HUES48 (cell line): ENCODE results near the gene RMC1.

Source experiments
- H3K27ac ChIP-seq: one replicate; pipeline ENCODE4 v1.7.0; 2013; ENCODE audit warnings: low read depth, low read length, inconsistent platforms
- H3K27me3 ChIP-seq: 2 replicates; pipeline ENCODE4 v1.6.1; 2013; ENCODE audit warnings: mild to moderate bottlenecking, low read length; ENCODE audit not compliant: control insufficient read depth, insufficient read depth
- H3K36me3 ChIP-seq: 2 replicates; pipeline ENCODE4 v1.6.1; 2013; ENCODE audit warnings: low read length; ENCODE audit not compliant: control insufficient read depth, insufficient read depth
- H3K4me1 ChIP-seq: 2 replicates; pipeline ENCODE4 v1.6.1; 2013; ENCODE audit warnings: mild to moderate bottlenecking, low read length; ENCODE audit not compliant: control insufficient read depth, insufficient read depth
- H3K4me3 ChIP-seq: 2 replicates; pipeline ENCODE4 v1.5.1; 2013; ENCODE audit warnings: mild to moderate bottlenecking, low read depth, low read length
- H3K9ac ChIP-seq: 2 replicates; pipeline ENCODE4 v1.6.1; 2013; ENCODE audit warnings: mild to moderate bottlenecking, low read depth, low read length, moderate library complexity
- H3K9me3 ChIP-seq: 2 replicates; pipeline ENCODE4 v1.6.1; 2013; ENCODE audit warnings: low read length; ENCODE audit not compliant: control insufficient read depth, insufficient read depth

Gene RMC1

DNA sequence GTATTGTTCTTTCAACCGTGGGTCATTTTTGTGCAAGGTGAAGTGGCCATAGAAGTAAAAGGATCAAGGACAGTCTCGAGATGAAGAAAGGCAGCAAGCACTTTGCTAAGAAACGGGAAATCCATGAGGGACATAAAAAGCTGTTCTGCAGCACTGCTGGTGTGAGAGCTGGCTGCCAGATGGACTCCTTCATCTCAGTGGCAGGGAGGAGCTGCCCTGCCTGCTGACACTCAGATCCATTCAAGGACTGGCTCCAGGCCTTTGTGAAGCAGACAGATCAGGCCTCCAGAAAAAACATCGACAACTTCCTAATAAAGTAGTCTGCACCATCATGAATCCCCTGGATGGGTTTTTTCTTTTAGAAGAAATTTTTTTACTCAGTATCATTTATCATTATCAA lies 29.5 kb downstream of the RMC1 start:
- Histone ChIP-seq H3K36me3 (peaks cover 97% of the 10 kb centered on the region), H3K9me3 (no peaks in the 10 kb centered on the region), H3K27ac (no peak overlapping the region), H3K9ac (no peak overlapping the region), H3K27me3 (no peaks in the 10 kb centered on the region), H3K4me1 (no peaks in the 10 kb centered on the region), H3K4me3 (no peak overlapping the region)

DNA sequence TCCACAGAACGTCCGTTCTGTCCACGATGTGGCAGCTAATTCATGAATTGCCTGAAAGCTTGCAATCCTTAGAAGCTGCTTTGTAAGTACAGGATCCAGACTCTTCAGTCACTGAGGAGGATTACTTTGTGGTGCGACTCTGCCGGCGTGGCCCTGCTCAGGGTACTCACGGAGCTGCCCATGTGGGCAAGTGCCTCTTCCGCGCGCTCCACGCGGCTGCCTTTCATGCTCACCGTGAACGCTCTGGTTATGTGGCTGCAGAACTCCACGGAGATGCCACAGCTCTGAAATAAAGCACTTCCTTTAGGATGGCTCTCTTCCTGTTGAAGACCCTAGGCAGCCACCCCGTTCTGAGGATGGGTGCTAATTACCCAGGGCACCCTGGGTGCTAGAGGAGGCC lies 31.0 kb downstream of the RMC1 start:
- Histone ChIP-seq H3K27ac (no peak overlapping the region), H3K36me3 (peaks cover 97% of the 10 kb centered on the region), H3K4me3 (no peak overlapping the region), H3K9me3 (no peaks in the 10 kb centered on the region), H3K27me3 (no peaks in the 10 kb centered on the region), H3K4me1 (no peaks in the 10 kb centered on the region), H3K9ac (no peak overlapping the region)

DNA sequence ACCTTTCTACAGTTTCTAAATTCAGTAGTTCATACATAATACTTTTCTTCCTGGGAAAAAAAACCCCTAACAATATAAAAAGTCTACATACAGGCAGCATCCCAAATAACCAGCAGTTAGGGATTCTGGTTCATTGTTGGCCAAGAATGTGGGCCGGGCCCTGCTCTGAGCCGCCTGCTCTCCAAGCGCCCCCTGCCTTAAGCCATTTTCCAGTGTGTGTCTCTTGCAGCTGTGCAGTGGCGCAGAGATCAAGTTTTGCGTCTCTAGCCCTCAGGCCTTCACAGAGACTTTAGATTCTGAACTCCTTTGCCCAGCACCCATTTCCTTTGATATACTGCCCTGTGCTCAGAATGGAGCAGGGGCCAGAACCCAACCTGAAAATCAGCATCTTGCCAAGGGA lies 32.9 kb downstream of the RMC1 start:
- H3K27ac ChIP-seq = no peak overlapping the region
- H3K4me1 ChIP-seq = no peaks in the 10 kb centered on the region
- H3K9me3 ChIP-seq = no peaks in the 10 kb centered on the region
- H3K27me3 ChIP-seq = no peaks in the 10 kb centered on the region
- peaks cover 98% of the 10 kb centered on the region for H3K36me3 ChIP-seq
- H3K4me3 ChIP-seq = no peak overlapping the region
- no peak overlapping the region for H3K9ac ChIP-seq

DNA sequence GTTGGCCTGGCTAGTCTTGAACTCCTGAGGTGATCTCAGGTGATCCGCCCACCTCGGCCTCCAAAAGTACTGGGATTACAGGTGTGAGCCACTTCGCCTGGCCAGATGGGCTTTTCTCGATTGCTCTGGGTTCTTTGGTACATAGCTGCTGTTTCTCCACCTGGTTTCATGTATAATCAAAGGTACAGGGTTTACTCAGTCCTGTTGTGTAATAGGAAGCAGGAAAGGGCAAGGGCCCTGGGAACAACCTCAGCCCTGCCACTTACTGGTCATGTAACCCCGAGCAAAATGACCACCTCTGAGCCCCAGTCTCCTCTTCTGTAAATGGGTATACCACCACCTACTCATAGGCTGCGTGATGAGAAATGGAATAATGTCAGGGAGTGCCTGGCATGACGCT lies 34.0 kb downstream of the RMC1 start:
- Histone ChIP-seq H3K4me1 (no peaks in the 10 kb centered on the region), H3K27ac (no peak overlapping the region), H3K9ac (no peak overlapping the region), H3K27me3 (no peaks in the 10 kb centered on the region), H3K4me3 (no peak overlapping the region), H3K9me3 (no peaks in the 10 kb centered on the region), H3K36me3 (peaks cover 98% of the 10 kb centered on the region)

DNA sequence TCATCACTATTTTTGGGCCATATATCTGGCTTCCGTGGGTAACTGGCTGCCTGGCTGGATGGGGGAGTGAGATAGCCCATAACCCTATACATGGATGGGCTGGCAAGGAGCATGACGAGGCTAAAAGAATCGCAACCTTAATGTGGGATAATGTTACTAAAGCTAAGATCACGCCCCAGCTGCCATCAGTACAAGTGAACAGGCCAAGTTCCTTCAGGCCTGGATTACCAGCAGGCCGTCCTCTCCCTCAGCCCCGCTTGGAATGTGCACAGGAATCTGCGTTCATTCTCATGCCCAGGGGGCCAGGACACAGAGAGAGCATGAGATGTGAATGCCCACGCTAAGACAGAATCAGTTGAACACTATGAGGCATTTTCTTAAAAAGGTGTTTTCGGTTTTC lies 34.7 kb downstream of the RMC1 start:
- Histone ChIP-seq H3K4me3 (no peak overlapping the region), H3K9ac (no peak overlapping the region), H3K4me1 (no peaks in the 10 kb centered on the region), H3K27me3 (no peaks in the 10 kb centered on the region), H3K27ac (no peak overlapping the region), H3K36me3 (peaks cover 98% of the 10 kb centered on the region), H3K9me3 (no peaks in the 10 kb centered on the region)

DNA sequence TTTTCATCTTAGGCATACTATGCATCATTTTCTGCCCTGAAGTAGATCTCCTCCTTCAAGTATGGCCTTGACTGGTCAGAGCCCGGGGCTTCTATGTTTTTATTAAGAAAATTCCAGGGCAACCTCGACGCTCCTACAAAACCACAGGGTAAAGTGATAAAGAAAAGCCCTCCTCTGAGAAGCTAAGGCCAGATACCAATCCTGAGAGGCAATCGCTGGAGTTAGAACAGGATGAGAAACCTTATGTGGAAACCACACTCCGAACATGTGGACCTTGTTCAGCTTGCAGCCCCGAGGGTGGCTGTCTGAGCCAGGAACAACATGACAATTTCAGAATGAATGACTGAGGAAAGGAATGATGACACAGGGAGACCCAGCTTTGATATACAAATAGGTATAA lies 35.6 kb downstream of the RMC1 start:
- H3K9me3 ChIP-seq = no peaks in the 10 kb centered on the region
- H3K27ac ChIP-seq = no peak overlapping the region
- no peaks in the 10 kb centered on the region for H3K4me1 ChIP-seq
- no peak overlapping the region for H3K9ac ChIP-seq
- peaks cover 97% of the 10 kb centered on the region for H3K36me3 ChIP-seq
- no peaks in the 10 kb centered on the region for H3K27me3 ChIP-seq
- H3K4me3 ChIP-seq = no peak overlapping the region

DNA sequence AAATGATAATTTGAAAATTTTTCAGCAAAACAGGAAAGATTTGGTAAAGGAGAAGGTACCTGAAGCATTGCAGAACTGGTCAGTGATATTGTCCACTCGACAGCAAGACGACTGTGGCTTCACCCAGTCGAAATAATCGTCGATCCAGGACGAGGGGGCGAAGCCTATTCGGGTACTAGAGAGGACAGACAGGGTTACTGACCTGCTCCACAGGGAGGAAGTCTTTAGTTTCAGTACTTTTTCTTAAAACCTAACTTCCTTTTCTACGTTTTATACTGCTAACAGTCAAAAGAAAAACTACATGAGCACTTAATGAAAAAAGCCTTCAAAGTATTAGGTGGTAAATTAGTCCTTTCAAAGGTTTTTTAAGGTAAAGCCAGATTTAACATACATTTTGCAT lies 36.0 kb downstream of the RMC1 start:
- Histone ChIP-seq H3K36me3 (peaks cover 97% of the 10 kb centered on the region), H3K9me3 (no peaks in the 10 kb centered on the region), H3K27me3 (no peaks in the 10 kb centered on the region), H3K4me3 (no peak overlapping the region), H3K4me1 (no peaks in the 10 kb centered on the region), H3K27ac (no peak overlapping the region), H3K9ac (no peak overlapping the region)

DNA sequence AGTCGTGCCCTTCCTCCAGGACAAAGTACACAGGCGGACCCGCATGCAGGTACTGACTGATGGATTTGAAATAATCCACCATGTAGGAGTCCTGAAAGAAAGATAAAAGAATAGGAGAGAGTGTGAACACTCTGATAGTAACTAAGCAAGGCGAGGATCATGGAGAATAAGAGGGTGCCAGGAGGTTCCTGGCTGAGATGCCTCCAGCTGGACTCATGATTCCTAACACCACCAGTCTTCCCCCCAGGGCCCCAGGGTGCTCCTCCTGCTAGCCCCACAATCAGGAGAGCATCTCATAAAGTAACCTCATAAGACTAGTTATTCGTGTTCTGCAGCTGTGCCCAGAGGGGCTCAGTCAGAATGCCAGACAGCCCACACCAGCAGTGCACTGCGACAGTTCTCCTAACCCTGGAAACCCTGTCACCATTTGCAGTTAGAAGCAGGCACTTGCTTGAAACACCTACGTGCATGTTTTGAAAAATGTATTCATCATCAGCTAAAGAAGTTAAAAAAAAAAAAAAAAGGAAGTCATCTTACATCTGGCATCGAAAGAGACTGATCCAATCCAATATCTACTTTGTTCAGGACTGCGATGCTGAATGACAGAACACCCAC lies 36.7 kb downstream of the RMC1 start:
- Histone ChIP-seq H3K36me3 (peaks cover 97% of the 10 kb centered on the region), H3K4me1 (no peaks in the 10 kb centered on the region), H3K27ac (no peak overlapping the region), H3K4me3 (no peak overlapping the region), H3K27me3 (no peaks in the 10 kb centered on the region), H3K9ac (no peak overlapping the region), H3K9me3 (no peaks in the 10 kb centered on the region)

DNA sequence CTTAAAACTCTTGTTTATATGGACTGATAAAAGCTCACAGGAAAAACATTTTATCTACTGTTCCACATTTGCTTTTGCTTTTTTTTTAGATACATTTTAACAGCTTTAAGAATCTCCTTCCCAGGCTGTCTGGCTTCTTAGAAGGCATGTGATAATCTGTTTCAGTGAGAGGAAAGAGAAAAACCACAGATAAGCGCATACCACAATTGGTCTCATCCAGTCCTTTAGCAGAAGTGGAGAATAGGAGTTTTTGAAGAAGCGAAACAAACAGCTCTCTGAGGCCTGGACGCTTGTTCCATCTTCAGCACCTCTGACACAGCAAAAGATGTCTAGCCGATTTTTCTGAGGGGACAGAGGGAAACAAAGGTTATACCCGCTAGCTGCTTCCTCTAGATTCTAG lies 37.6 kb downstream of the RMC1 start:
- Histone ChIP-seq H3K4me1 (no peaks in the 10 kb centered on the region), H3K9ac (no peak overlapping the region), H3K4me3 (no peak overlapping the region), H3K27me3 (no peaks in the 10 kb centered on the region), H3K27ac (no peak overlapping the region), H3K36me3 (peaks cover 94% of the 10 kb centered on the region), H3K9me3 (no peaks in the 10 kb centered on the region)

DNA sequence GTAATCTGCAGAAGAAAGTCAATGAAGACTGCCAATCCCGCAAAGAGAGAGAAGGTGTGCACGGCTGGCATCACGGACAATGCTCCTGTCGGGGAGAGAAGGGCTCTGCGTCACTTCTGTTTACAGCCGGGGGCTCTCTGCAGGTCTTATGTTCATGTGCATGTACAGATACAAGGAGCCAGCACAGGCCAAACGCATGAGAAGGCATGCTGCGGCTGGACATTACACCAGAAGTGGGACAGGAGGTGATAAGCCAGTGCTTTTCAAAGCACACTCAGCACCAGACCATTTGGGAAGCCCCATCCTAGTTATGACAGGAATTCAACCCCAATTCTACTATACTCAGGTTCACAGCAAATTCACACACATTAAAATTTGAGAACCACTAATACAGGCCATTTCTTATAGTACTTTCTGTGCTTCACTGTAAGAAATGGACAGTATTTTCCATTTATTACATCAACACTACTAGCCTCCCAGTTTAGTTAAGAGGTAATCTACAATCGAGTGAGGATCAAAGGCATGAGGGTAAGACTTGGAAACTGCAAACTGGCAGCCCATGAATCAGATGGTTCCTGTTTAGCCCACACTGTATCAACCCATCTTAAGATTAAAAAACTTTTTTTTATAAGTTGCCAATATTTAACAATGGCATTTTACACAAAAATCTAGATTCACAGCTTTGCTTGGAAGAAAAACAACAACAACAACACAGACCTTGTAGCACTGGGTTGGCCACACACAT lies 38.2 kb downstream of the RMC1 start:
- Histone ChIP-seq H3K27ac (no peak overlapping the region), H3K36me3 (peaks cover 91% of the 10 kb centered on the region)

DNA sequence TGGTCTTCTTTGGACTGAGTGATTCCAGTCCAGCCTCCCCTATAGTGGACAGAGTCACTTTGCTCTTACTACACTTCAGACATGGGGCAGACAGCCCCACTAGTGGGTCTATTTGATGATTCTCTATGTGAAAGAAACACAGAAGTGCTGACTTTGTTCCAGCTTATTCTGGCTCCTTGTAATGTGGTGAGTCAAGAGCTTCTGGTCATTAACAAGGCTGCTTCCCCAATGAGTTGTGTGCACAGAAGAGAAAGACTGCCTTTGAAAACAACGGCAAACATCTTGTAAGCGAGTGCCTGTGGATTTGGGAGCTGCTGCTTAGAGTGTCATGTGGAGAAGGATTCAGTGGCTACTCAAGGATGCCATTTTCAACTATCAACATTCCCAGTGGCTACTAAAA lies 39.1 kb downstream of the RMC1 start:
- H3K4me1 ChIP-seq = no peaks in the 10 kb centered on the region
- peaks cover 92% of the 10 kb centered on the region for H3K36me3 ChIP-seq
- H3K27ac ChIP-seq = no peak overlapping the region
- H3K9ac ChIP-seq = no peak overlapping the region
- no peak overlapping the region for H3K4me3 ChIP-seq
- H3K27me3 ChIP-seq = no peaks in the 10 kb centered on the region
- no peaks in the 10 kb centered on the region for H3K9me3 ChIP-seq

More for the DNA sequence above, 38.2 kb downstream of the RMC1 start:
- Histone ChIP-seq H3K9ac (no peak overlapping the region), H3K4me3 (no peak overlapping the region), H3K27me3 (no peaks in the 10 kb centered on the region), H3K9me3 (no peaks in the 10 kb centered on the region), H3K4me1 (no peaks in the 10 kb centered on the region)
